Transverse colon (tissue), 4 donors: Measurements from ENCODE around the gene MGST2. TPM values are rescaled to one million over a fixed set of nuclear protein-coding genes. Genes with fewer than 3 reads are reported as not detected.

Source experiments
- DNase-seq: peaks from one replicate; pipeline ENCODE4 v3.0.0-alpha.2; 2019
- H3K27ac ChIP-seq, 4 donors: fragments of 200-600 bp; sonication (generic); 2 replicates each; pipeline ENCODE4 v1.5.1; 2016 to 2018; ENCODE audit warnings: inconsistent platforms in 4 of 4
- H3K27me3 ChIP-seq: fragments of 200-600 bp; sonication (generic); 2 replicates; pipeline ENCODE4 v1.5.1; 2017; ENCODE audit warnings: inconsistent platforms
- H3K36me3 ChIP-seq, 4 donors: fragments of 200-600 bp; sonication (generic); 2 replicates each; pipeline ENCODE4 v1.5.1; 2017 to 2019; ENCODE audit warnings: inconsistent platforms in 4 of 4
- H3K4me1 ChIP-seq, 4 donors: fragments of 200-600 bp; sonication (generic); 2 replicates each; pipeline ENCODE4 v1.5.1; 2017 to 2020; ENCODE audit warnings: inconsistent platforms in 4 of 4
- H3K4me3 ChIP-seq, 4 donors: fragments of 200-600 bp; sonication (generic); 1 replicate in 1 of 4; 2 replicates in 3 of 4; pipeline versions ENCODE4 v1.5.1 to v1.6.1; 2017 to 2019; ENCODE audit warnings: inconsistent platforms in 4 of 4
- H3K9me3 ChIP-seq, 2 donors: fragments of 200-600 bp; sonication (generic); 2 replicates each; pipeline ENCODE4 v1.5.1; 2017 to 2019; ENCODE audit warnings: inconsistent platforms in 2 of 2
- CTCF ChIP-seq, 5 experiments: fragments of 200-600 bp in 3 of 5; fragments of 450-650 bp in 2 of 5; sonication (generic) in 3 of 5; IDR thresholded peaks; 1 replicate in 2 of 5; 2 replicates in 3 of 5; pipeline ENCODE4 v1.5.1; 2016 to 2017; ENCODE audit warnings: antibody characterized with exemption in 5 of 5, inconsistent platforms in 3 of 5, mild to moderate bottlenecking in 2 of 5, moderate library complexity in 1 of 5
- EP300 ChIP-seq: sonication (generic); formaldehyde crosslinking; IDR thresholded peaks from one replicate; pipeline ENCODE4 v1.6.1; 2017; ENCODE audit warnings: antibody characterized with exemption, low read depth
- POLR2A ChIP-seq: fragments of 450-650 bp; IDR thresholded peaks from one replicate; pipeline ENCODE4 v1.6.1; 2016; ENCODE audit warnings: antibody characterized with exemption, mild to moderate bottlenecking, moderate library complexity
- POLR2AphosphoS5 ChIP-seq, 3 donors: sonication (generic); formaldehyde crosslinking; IDR thresholded peaks; one replicate each; pipeline ENCODE4 v1.6.1; 2016; ENCODE audit warnings: antibody characterized with exemption in 3 of 3
- WGBS, 2 donors: methylation state at CpG; one replicate each; pipeline ENCODE4 v1.1.5; 2018; ENCODE audit warnings: low coverage in 1 of 2; 5-methylcytosine and 5-hydroxymethylcytosine counted together
- in situ Hi-C, 4 donors: fragments of 200-750 bp; cut with MboI; loops; one replicate each; pipeline versions ENCODE4 v1.15.0 to v1.15.1; 2017; ENCODE audit warnings: low sequenced_read_pairs in 3 of 4, low pct_ligation_motif_present in 1 of 4, low pct_unique_long_range_greater_than_20kb in 1 of 4
- intact Hi-C: fragments of 100-400 bp; cut with DNase I; formaldehyde crosslinking; loops from one replicate; pipeline ENCODE4 v1.15.1; 2023; ENCODE audit warnings: low total_unique reads
- total RNA-seq, 4 donors: library from RNA; depleted of rRNA; stranded (reverse); fragments of >200 nt; gene quantifications; one replicate each; pipeline ENCODE4 v1.1.0, GENCODE V29; 2016

MGST2 gene
- total RNA-seq, 4 donors from 2014 or later = 3.4 to 91.5 (median 39.4) TPM

DNA sequence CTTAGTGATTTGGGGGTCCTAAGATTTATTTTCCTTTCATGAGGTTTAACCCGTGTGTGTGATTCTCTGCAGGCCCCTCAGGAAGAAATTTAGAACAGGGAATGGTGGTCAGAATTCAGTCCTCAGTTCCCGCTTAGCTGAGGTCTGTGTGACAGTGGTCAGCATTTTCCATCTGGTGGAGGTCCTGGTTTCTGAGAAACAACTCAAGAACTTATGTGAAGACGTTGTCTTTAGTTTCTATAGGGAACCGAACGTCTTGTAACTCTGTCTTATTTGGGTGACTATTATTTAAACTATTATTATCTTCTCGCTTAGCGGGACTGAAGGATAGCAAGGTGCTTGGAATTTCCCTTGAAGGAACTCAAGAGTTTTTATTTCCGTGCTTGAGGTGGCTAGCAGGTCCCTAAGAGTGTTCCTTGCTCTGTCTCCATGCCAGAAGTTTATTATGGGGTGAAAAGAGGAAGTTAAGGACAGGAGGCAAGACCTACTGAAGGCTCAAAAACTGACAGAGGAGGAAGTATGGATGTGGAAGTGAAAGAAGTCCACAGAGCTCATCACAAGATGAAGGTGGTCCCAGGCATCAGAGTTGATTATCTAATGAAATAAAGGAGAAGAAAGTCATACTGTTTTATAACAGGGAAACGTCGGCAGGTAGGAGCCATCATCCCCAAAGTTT is 9.4 kb downstream of the MGST2 start:
- DNase-seq = no peak
- intact Hi-C loops = no loop called here
- H3K9me3 ChIP-seq = no peaks in the 10 kb centered on the region
- H3K36me3 ChIP-seq = peaks cover 0 to 18% (median 2%) of the 10 kb centered on the region in 4 donors
- TF ChIP-seq CTCF (IDR thresholded peaks at IDR 0.05) = no peak
- no peak for TF ChIP-seq POLR2A
- no peak for TF ChIP-seq EP300
- no peak for TF ChIP-seq POLR2AphosphoS5 (IDR thresholded peaks at IDR 0.05)
- H3K27me3 ChIP-seq = no peaks in the 10 kb centered on the region
- WGBS, 2 donors = 68 to 86% methylated on average over 10 of the region's 10 CpGs
- in situ Hi-C loops = no loop called here
- peak overlapping the region in 1 of 4 donors; percentile 38 for H3K27ac ChIP-seq
- no peak overlapping the region for H3K4me3 ChIP-seq
- H3K4me1 ChIP-seq = peaks cover 0 to 3% (median 0%) of the 10 kb centered on the region in 4 donors

DNA sequence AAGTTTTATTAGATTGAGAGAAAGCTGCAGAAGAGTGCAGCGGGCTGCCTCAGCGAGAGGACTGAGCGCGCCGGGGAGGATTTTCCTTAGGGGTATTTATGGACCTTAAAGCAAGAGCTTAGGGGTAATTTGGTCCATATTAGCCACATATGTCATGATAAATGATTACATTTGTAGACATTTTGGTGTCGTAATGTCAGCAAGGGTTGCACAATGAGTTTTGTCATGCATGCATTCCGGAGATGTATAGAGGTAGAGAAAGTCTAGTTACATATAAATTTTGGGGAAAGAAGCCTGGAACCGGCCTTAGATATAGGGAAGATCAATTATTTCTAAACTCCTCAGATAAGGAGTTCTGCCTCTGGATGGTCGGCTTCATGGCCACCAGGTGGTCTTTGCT is 10.0 kb downstream of the MGST2 start:
- peaks cover 0 to 25% (median 2%) of the 10 kb centered on the region in 4 donors for H3K36me3 ChIP-seq
- no peaks in the 10 kb centered on the region for H3K9me3 ChIP-seq
- in situ Hi-C loops (no loop called here), intact Hi-C loops (no loop called here)
- TF ChIP-seq CTCF (IDR thresholded peaks at IDR 0.05) (no peak), POLR2A (no peak), EP300 (no peak), POLR2AphosphoS5 (IDR thresholded peaks at IDR 0.05) (no peak)
- H3K27me3 ChIP-seq = no peaks in the 10 kb centered on the region
- H3K4me3 ChIP-seq = no peak overlapping the region
- H3K4me1 ChIP-seq = peaks cover 0 to 3% (median 0%) of the 10 kb centered on the region in 4 donors
- no peak overlapping the region for H3K27ac ChIP-seq
- no peak for DNase-seq
- whole genome bisulfite sequencing, 2 donors = 93 to 97% methylated on average over 8 to 9 of the region's 9 CpGs

DNA sequence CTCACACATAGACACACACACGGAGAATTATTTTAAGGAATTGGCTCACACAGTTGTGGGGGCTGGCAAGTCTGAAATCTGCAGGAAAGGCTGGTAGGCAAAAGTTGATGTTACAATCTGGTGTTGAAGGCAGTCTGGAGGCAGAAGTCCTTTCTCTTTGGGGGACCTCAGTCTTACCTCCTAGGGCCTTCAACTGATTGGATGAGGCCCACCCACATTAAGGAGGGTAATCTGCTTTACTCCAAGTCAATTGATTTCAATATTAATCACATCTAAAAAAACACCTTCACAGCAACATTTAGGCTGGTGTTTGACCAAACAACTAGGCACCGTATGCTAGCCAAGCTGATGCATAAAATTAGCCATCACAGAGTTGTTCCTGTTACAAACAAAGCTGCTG is 10.7 kb downstream of the MGST2 start:
- Histone ChIP-seq H3K4me1 (peaks cover 0 to 3% (median 0%) of the 10 kb centered on the region in 4 donors), H3K9me3 (no peaks in the 10 kb centered on the region), H3K27ac (no peak overlapping the region), H3K36me3 (peaks cover 0 to 25% (median 2%) of the 10 kb centered on the region in 4 donors), H3K27me3 (no peaks in the 10 kb centered on the region), H3K4me3 (no peak overlapping the region)
- intact Hi-C loops (no loop called here), in situ Hi-C loops (no loop called here)
- no peak for TF ChIP-seq CTCF (IDR thresholded peaks at IDR 0.05)
- no peak for TF ChIP-seq POLR2A
- no peak for TF ChIP-seq EP300
- no peak for TF ChIP-seq POLR2AphosphoS5 (IDR thresholded peaks at IDR 0.05)
- 90% methylated on average over 2 of the region's 2 CpGs; no CpG with 5 or more reads in 1 of the 2 donors for WGBS, 2 donors
- DNase-seq = no peak

DNA sequence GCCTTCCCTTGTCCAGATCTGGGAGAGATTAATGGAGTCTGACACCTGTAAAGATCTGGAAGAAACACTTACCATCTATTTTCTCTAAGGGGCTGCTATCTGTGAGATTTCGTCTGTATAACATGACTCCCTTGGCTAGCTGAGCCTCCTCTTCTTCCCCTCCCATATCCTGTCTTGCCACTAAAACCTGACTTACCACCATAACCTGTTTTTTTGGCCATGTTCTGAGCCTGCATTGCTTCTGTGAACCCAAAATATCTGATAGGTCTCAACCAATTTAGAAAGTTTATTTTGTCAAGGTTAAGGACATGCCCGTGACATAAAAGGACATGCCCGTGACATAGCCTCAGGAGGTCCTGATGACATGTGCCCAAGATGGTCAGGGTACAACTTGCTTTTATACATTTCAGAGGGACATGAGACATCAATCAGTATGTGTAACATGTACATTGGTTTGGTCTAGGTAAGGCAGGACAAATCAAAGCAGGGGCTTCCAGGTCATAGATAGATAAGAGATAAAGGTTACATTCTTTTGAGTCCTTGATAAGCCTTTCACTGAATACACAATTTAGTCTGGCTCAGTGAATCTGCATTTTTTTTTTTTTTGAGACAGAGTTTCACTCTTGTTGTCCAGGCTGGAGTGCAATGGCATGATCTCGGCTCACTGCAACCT is 11.4 kb downstream of the MGST2 start:
- Histone ChIP-seq H3K27me3 (no peaks in the 10 kb centered on the region), H3K36me3 (peaks cover 0 to 25% (median 2%) of the 10 kb centered on the region in 4 donors), H3K4me3 (no peak overlapping the region), H3K4me1 (peaks cover 0 to 3% (median 0%) of the 10 kb centered on the region in 4 donors), H3K9me3 (no peaks in the 10 kb centered on the region), H3K27ac (no peak overlapping the region)
- intact Hi-C loops = no loop called here
- TF ChIP-seq EP300 (no peak), POLR2A (no peak), POLR2AphosphoS5 (IDR thresholded peaks at IDR 0.05) (no peak), CTCF (IDR thresholded peaks at IDR 0.05) (no peak)
- 87% methylated on average over 4 of the region's 4 CpGs; no CpG with 5 or more reads in 1 of the 2 donors for WGBS, 2 donors
- in situ Hi-C loops = no loop called here
- DNase-seq = no peak
